GM18511 (cell line): ENCODE results near the gene PKDREJ.
"Not testable (repeated sequence)": the region's sequence is repeated elsewhere in the genome, so short reads cannot be mapped to it uniquely, and the experiment has no call there.

Experiments
- ATAC-seq: cut with Tn5 transposase; IDR thresholded peaks from one replicate; pipeline ENCODE4 v1.9.1; 2021; ENCODE audit warnings: mild to moderate bottlenecking, moderate library complexity; ENCODE audit not compliant: unreplicated experiment

PKDREJ gene

GRCh38 chr22:46263216-46263590 lies at the start of gene PKDREJ:
PKDREJ (minus strand) TSS chr22:46263343; CDS start chr22:46263322, 21 bp downstream.
- ATAC-seq, result no peak

- ATAC-seq, result not testable (repeated sequence)
These were observed 49.7 kb upstream of the PKDREJ start for GRCh38 chr22:46312848-46313247.

- no peak for ATAC-seq
These were observed 48.9 kb upstream of the PKDREJ start for GRCh38 chr22:46312056-46312455.

- ATAC-seq, result no peak
These were observed 46.5 kb upstream of the PKDREJ start for GRCh38 chr22:46309526-46310085.

- ATAC-seq, result no peak
These were observed 45.3 kb upstream of the PKDREJ start for GRCh38 chr22:46308283-46308988.

- no peak for ATAC-seq
These were observed 40.3 kb upstream of the PKDREJ start for GRCh38 chr22:46303347-46303965.

GRCh38 chr22:46300491-46300890 lies 37.3 kb upstream of the PKDREJ start:
- ATAC-seq, result no peak

- ATAC-seq, result no peak
These were observed 36.0 kb upstream of the PKDREJ start for GRCh38 chr22:46299101-46299500.

GRCh38 chr22:46297151-46297812 lies 34.1 kb upstream of the PKDREJ start:
- ATAC-seq, result peak; percentile 11

- peak; percentile 97 for ATAC-seq
These were observed 33.4 kb upstream of the PKDREJ start, which contains the start of gene GTSE1 for GRCh38 chr22:46296257-46297150. GTSE1 (plus strand) TSS chr22:46296870; CDS start chr22:46297401, 531 bp downstream.

GRCh38 chr22:46295277-46295971 lies 32.3 kb upstream of the PKDREJ start:
- no peak for ATAC-seq

GRCh38 chr22:46294784-46295183 lies 31.6 kb upstream of the PKDREJ start:
- no peak for ATAC-seq

GRCh38 chr22:46293577-46294260 lies 30.6 kb upstream of the PKDREJ start:
- ATAC-seq, result no peak

GRCh38 chr22:46292732-46293131 lies 29.6 kb upstream of the PKDREJ start:
- no peak for ATAC-seq

GRCh38 chr22:46292173-46292572 lies 29.0 kb upstream of the PKDREJ start:
- no peak for ATAC-seq

GRCh38 chr22:46290843-46291785 lies 28.0 kb upstream of the PKDREJ start:
- ATAC-seq, result no peak

GRCh38 chr22:46290121-46290842 lies 27.1 kb upstream of the PKDREJ start:
- ATAC-seq, result no peak
